ENCODE results near the gene DCTD. TPM values are rescaled to one million over a fixed set of nuclear protein-coding genes. Genes with fewer than 3 reads are reported as not detected.
A peak's percentile ranks its signal among the peaks of the same experiment; 100 is the strongest.

DCTD gene
- total RNA-seq, 1 experiment from 2014 or later, result 137 TPM

- no peaks in the 10 kb centered on the region for H3K36me3 ChIP-seq
- no peak for DNase-seq
Observed at GRCh38 chr4:182924497-182924896, 7.3 kb upstream of the DCTD start.

GRCh38 chr4:182923796-182924340 lies 6.7 kb upstream of the DCTD start:
- Histone ChIP-seq H3K9me3 (no peaks in the 10 kb centered on the region), H3K4me3 (no peak overlapping the region), H3K27me3 (no peaks in the 10 kb centered on the region), H3K36me3 (no peaks in the 10 kb centered on the region)
- DNase-seq, result no peak

More at GRCh38 chr4:182924497-182924896, 7.3 kb upstream of the DCTD start:
- H3K9me3 ChIP-seq, result no peaks in the 10 kb centered on the region
- no peak overlapping the region for H3K4me3 ChIP-seq
- no peaks in the 10 kb centered on the region for H3K27me3 ChIP-seq

- Histone ChIP-seq H3K9me3 (no peaks in the 10 kb centered on the region), H3K4me3 (no peak overlapping the region), H3K36me3 (no peaks in the 10 kb centered on the region), H3K27me3 (no peaks in the 10 kb centered on the region)
- no peak for DNase-seq
Observed at GRCh38 chr4:182923366-182923765, 6.2 kb upstream of the DCTD start.

- no peaks in the 10 kb centered on the region for H3K27me3 ChIP-seq
- H3K4me3 ChIP-seq, result no peak overlapping the region
- no peaks in the 10 kb centered on the region for H3K9me3 ChIP-seq
- no peak for DNase-seq
- no peaks in the 10 kb centered on the region for H3K36me3 ChIP-seq
Observed at GRCh38 chr4:182922501-182923284, 5.5 kb upstream of the DCTD start.

GRCh38 chr4:182921608-182922007 lies 4.4 kb upstream of the DCTD start:
- Histone ChIP-seq H3K9me3 (no peaks in the 10 kb centered on the region), H3K36me3 (no peaks in the 10 kb centered on the region), H3K4me3 (no peak overlapping the region), H3K27me3 (no peaks in the 10 kb centered on the region)
- no peak for DNase-seq

- Histone ChIP-seq H3K27me3 (no peaks in the 10 kb centered on the region), H3K9me3 (no peaks in the 10 kb centered on the region), H3K4me3 (no peak overlapping the region), H3K36me3 (no peaks in the 10 kb centered on the region)
- DNase-seq, result no peak
Observed at GRCh38 chr4:182920676-182921075, 3.5 kb upstream of the DCTD start.

- DNase-seq, result no peak
- Histone ChIP-seq H3K9me3 (no peaks in the 10 kb centered on the region), H3K4me3 (no peak overlapping the region), H3K27me3 (no peaks in the 10 kb centered on the region), H3K36me3 (peaks cover 17% of the 10 kb centered on the region)
Observed at GRCh38 chr4:182918791-182919302, 1.7 kb upstream of the DCTD start.

- no peak for DNase-seq
- Histone ChIP-seq H3K9me3 (no peaks in the 10 kb centered on the region), H3K4me3 (peak overlapping the region; percentile 64), H3K27me3 (no peaks in the 10 kb centered on the region), H3K36me3 (peaks cover 22% of the 10 kb centered on the region)
Observed at GRCh38 chr4:182918044-182918607, 940 bp upstream of the DCTD start.

- DNase-seq, result peak; percentile 69
- H3K4me3 ChIP-seq, result peak overlapping the region; percentile 68
Observed at GRCh38 chr4:182916483-182917181, 554 bp downstream of the DCTD start.

GRCh38 chr4:182914357-182914756 lies 2.8 kb downstream of the DCTD start:
- H3K27me3 ChIP-seq, result no peaks in the 10 kb centered on the region
- DNase-seq, result no peak
- H3K4me3 ChIP-seq, result no peak overlapping the region
- peaks cover 37% of the 10 kb centered on the region for H3K36me3 ChIP-seq
- no peaks in the 10 kb centered on the region for H3K9me3 ChIP-seq

More at GRCh38 chr4:182916483-182917181, 554 bp downstream of the DCTD start:
- H3K27me3 ChIP-seq, result no peaks in the 10 kb centered on the region
- H3K9me3 ChIP-seq, result no peaks in the 10 kb centered on the region
- H3K36me3 ChIP-seq, result peaks cover 28% of the 10 kb centered on the region

- DNase-seq, result no peak
- Histone ChIP-seq H3K36me3 (peaks cover 41% of the 10 kb centered on the region), H3K4me3 (no peak overlapping the region), H3K27me3 (no peaks in the 10 kb centered on the region), H3K9me3 (no peaks in the 10 kb centered on the region)
Observed at GRCh38 chr4:182913621-182914020, 3.6 kb downstream of the DCTD start.

- Histone ChIP-seq H3K36me3 (peaks cover 43% of the 10 kb centered on the region), H3K9me3 (no peaks in the 10 kb centered on the region), H3K27me3 (no peaks in the 10 kb centered on the region), H3K4me3 (no peak overlapping the region)
- no peak for DNase-seq
Observed at GRCh38 chr4:182913036-182913435, 4.2 kb downstream of the DCTD start.

GRCh38 chr4:182908124-182908523 lies 9.1 kb downstream of the DCTD start:
- no peaks in the 10 kb centered on the region for H3K9me3 ChIP-seq
- H3K27me3 ChIP-seq, result no peaks in the 10 kb centered on the region
- no peak for DNase-seq
- H3K36me3 ChIP-seq, result peaks cover 25% of the 10 kb centered on the region
- no peak overlapping the region for H3K4me3 ChIP-seq

GRCh38 chr4:182907396-182907795 lies 9.8 kb downstream of the DCTD start:
- no peaks in the 10 kb centered on the region for H3K9me3 ChIP-seq
- no peak for DNase-seq
- no peaks in the 10 kb centered on the region for H3K27me3 ChIP-seq
- H3K36me3 ChIP-seq, result peaks cover 28% of the 10 kb centered on the region
- no peak overlapping the region for H3K4me3 ChIP-seq

GRCh38 chr4:182906786-182907185 lies 10.4 kb downstream of the DCTD start:
- H3K9me3 ChIP-seq, result no peaks in the 10 kb centered on the region
- no peak overlapping the region for H3K4me3 ChIP-seq
- no peaks in the 10 kb centered on the region for H3K27me3 ChIP-seq
- DNase-seq, result no peak
- H3K36me3 ChIP-seq, result peaks cover 25% of the 10 kb centered on the region

GRCh38 chr4:182905038-182905437 lies 12.1 kb downstream of the DCTD start:
- DNase-seq, result no peak
- no peak overlapping the region for H3K4me3 ChIP-seq
- no peaks in the 10 kb centered on the region for H3K9me3 ChIP-seq
- no peaks in the 10 kb centered on the region for H3K27me3 ChIP-seq
- H3K36me3 ChIP-seq, result peaks cover 23% of the 10 kb centered on the region

GRCh38 chr4:182904211-182904761 lies 12.9 kb downstream of the DCTD start:
- peaks cover 24% of the 10 kb centered on the region for H3K36me3 ChIP-seq
- H3K4me3 ChIP-seq, result no peak overlapping the region
- DNase-seq, result no peak
- H3K27me3 ChIP-seq, result no peaks in the 10 kb centered on the region
- no peaks in the 10 kb centered on the region for H3K9me3 ChIP-seq
